IPS-NIHi7 (cell line): ENCODE results near the gene MILR1.
A peak's percentile ranks its signal among the peaks of the same experiment; 100 is the strongest.
"Not testable (repeated sequence)": the region's sequence is repeated elsewhere in the genome, so short reads cannot be mapped to it uniquely, and the experiment has no call there.

Experiments used
- DNase-seq: peaks from one replicate; pipeline ENCODE4 v3.0.0; 2012; ENCODE audit warnings: mixed read lengths; ENCODE audit errors: extremely low spot score

The MILR1 gene

GRCh38 chr17:64448665-64449512 is at the start of gene MILR1:
MILR1 (plus strand) TSS chr17:64449115; CDS start chr17:64449169, 54 bp downstream.
- no peak for DNase-seq

GRCh38 chr17:64399767-64400156 is 49.2 kb upstream of the MILR1 start:
- DNase-seq: no peak

- no peak for DNase-seq
Observed at GRCh38 chr17:64400642-64401041, 48.3 kb upstream of the MILR1 start.

GRCh38 chr17:64401244-64401860 is 47.6 kb upstream of the MILR1 start:
- no peak for DNase-seq

- no peak for DNase-seq
Observed at GRCh38 chr17:64401941-64402340, 47.0 kb upstream of the MILR1 start.

- DNase-seq: no peak
Observed at GRCh38 chr17:64402469-64402868, 46.4 kb upstream of the MILR1 start.

- DNase-seq: no peak
Observed at GRCh38 chr17:64403881-64404460, 44.9 kb upstream of the MILR1 start.

- no peak for DNase-seq
Observed at GRCh38 chr17:64406321-64407200, 42.4 kb upstream of the MILR1 start.

- DNase-seq: peak; percentile 39
Observed at GRCh38 chr17:64410750-64411490, 38.0 kb upstream of the MILR1 start.

GRCh38 chr17:64411999-64412771 is 36.7 kb upstream of the MILR1 start:
- DNase-seq: peak; percentile 81

- no peak for DNase-seq
Observed at GRCh38 chr17:64412944-64413381, 36.0 kb upstream of the MILR1 start.

GRCh38 chr17:64413513-64413912 is 35.4 kb upstream of the MILR1 start:
- no peak for DNase-seq

GRCh38 chr17:64418506-64419339 is 30.2 kb upstream of the MILR1 start:
- peak; percentile 64 for DNase-seq

GRCh38 chr17:64420143-64420670 is 28.7 kb upstream of the MILR1 start:
- peak; percentile 74 for DNase-seq

GRCh38 chr17:64422121-64422520 is 26.8 kb upstream of the MILR1 start:
- DNase-seq: not testable (repeated sequence)

GRCh38 chr17:64423881-64424280 is 25.0 kb upstream of the MILR1 start:
- no peak for DNase-seq

- no peak for DNase-seq
Observed at GRCh38 chr17:64424324-64424849, 24.5 kb upstream of the MILR1 start.

- DNase-seq: no peak
Observed at GRCh38 chr17:64425191-64425590, 23.7 kb upstream of the MILR1 start.

GRCh38 chr17:64426596-64426995 is 22.3 kb upstream of the MILR1 start:
- no peak for DNase-seq
